KBM-7 (cell line): Measurements from ENCODE around the gene OR8G1.
A peak's percentile ranks its signal among the peaks of the same experiment; 100 is the strongest.
"Not testable (repeated sequence)": the region's sequence is repeated elsewhere in the genome, so short reads cannot be mapped to it uniquely, and the experiment has no call there.

Source experiments
- DNase-seq: peaks from one replicate; pipeline ENCODE4 v3.0.0-alpha.2; 2015
- in situ Hi-C: fragments of 300-500 bp; cut with MboI; formaldehyde crosslinking; loops from 2 replicates; pipeline ENCODE4 v1.14.3; 2020; ENCODE audit warnings: low sequenced_read_pairs, low pct_unique_long_range_greater_than_20kb, mixed read lengths

The OR8G1 gene

GRCh38 chr11:124224618-124225423, 16.1 kb upstream of the OR8G1 start:
- DNase-seq, result peak; percentile 70
- in situ Hi-C loops, result not testable (repeated sequence)

- in situ Hi-C loops, result no loop called here
- DNase-seq, result no peak
These were observed 15.4 kb upstream of the OR8G1 start for GRCh38 chr11:124225471-124225870.

- in situ Hi-C loops, result no loop called here
- DNase-seq, result no peak
These were observed 7.5 kb upstream of the OR8G1 start for GRCh38 chr11:124233376-124233775.

DNA sequence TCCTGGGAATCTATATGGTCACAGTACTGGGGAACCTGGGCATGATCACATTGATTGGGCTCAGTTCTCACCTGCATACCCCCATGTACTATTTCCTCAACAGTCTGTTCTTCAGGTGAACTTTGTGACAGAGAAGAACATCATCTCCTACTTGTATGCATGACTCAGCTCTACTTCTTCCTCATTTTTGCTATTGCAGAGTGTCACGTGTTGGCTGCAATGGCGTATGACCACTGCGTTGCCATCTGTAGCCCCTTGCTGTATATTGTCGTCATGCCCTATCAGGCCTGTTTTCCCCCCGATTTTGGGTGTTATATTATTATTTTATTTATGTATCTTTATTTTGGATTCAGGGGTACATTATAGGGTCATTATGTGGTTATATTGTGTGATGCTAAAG, 2.4 kb upstream of the OR8G1 start:
- DNase-seq, result peak; percentile 8
- in situ Hi-C loops, result no loop called here

GRCh38 chr11:124249869-124250268, 9.0 kb downstream of the OR8G1 start:
- in situ Hi-C loops, DNase-seq: not testable (repeated sequence)

DNA sequence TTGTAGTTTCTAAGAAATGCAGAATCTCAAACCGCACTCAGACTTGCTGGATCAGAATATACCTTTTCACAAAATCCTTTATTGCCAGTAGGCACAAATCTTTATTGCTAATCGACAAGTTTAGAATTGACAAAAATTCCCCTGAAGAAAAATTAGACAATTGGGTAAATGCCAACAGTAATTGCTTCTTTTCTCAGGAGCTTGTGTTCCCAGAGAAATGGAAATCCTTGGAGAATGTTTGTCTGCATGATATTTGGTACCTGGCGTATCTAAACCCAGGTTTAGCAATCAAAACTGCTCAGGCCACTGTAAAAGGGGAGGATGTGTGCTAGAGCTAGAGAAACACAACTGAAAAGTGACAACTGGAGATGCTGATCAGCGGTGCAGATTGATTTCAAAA, 15.2 kb downstream of the OR8G1 start, which contains the start of gene OR8G5:
Gene OR8G5 (plus strand): TSS at position 301 of the 400 bp plus-strand sequence. CDS start 8,556 bp downstream, outside the sequence.
- in situ Hi-C loops, result no loop called here
- DNase-seq, result no peak

DNA sequence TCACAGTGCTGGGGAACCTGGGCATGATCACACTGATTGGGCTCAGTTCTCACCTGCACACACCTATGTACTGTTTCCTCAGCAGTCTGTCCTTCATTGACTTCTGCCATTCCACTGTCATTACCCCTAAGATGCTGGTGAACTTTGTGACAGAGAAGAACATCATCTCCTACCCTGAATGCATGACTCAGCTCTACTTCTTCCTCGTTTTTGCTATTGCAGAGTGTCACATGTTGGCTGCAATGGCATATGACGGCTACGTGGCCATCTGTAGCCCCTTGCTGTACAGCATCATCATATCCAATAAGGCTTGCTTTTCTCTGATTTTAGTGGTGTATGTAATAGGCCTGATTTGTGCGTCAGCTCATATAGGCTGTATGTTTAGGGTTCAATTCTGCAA, 24.1 kb downstream of the OR8G1 start:
- in situ Hi-C loops, DNase-seq: not testable (repeated sequence)

GRCh38 chr11:124270886-124271285, 30.0 kb downstream of the OR8G1 start:
- DNase-seq, in situ Hi-C loops: not testable (repeated sequence)

- DNase-seq, result no peak
- in situ Hi-C loops, result no loop called here
These were observed 33.1 kb downstream of the OR8G1 start for GRCh38 chr11:124274000-124274399.

- DNase-seq, result peak; percentile 35
- in situ Hi-C loops, result no loop called here
These were observed 35.2 kb downstream of the OR8G1 start for GRCh38 chr11:124276081-124276480.

GRCh38 chr11:124277207-124277606, 36.3 kb downstream of the OR8G1 start:
- in situ Hi-C loops, result no loop called here
- no peak for DNase-seq

DNA sequence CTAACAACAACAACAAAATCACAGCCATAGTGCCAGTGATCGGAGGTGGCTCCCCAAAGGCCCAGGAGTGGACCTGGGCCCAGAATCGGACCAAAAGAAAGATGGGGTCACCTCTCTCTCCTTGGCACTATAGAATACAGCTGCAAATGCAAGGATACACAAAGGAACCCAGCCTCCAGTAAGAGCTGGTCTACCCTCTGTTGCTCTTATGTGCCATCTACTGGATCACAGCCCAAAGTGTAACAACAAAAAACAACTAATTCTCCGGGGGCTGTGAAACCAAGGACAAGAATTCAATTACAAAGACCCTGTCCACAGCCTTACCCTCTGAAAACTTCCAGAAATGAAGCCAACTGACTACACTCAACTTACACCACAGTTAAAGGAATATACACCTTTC, 36.9 kb downstream of the OR8G1 start:
- no peak for DNase-seq
- in situ Hi-C loops, result no loop called here

GRCh38 chr11:124278261-124278660, 37.4 kb downstream of the OR8G1 start:
- in situ Hi-C loops, result no loop called here
- DNase-seq, result no peak

- no peak for DNase-seq
- in situ Hi-C loops, result no loop called here
These were observed 44.9 kb downstream of the OR8G1 start for GRCh38 chr11:124285610-124286344.

GRCh38 chr11:124294687-124295086, 53.8 kb downstream of the OR8G1 start:
- in situ Hi-C loops, result no loop called here
- DNase-seq, result no peak

DNA sequence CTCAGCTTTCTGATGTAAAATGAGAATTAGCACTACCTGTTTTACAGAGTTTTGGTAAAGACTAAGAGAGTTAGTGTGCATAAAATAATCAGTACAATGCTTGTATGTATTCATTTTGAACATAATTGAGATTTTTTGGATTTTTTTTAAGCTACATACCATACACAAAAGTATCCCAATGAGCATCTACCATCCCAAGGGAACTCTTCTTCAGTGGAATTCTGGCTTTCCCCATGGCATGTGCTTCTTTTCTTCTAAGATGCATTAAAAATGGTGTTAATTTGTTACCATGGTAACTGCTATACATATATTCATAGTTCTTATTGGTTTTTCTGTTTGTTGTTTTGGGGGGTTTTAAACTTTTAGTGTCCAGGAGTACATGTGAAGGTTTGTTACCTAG, 55.1 kb downstream of the OR8G1 start:
- DNase-seq, result no peak
- in situ Hi-C loops, result no loop called here

GRCh38 chr11:124297921-124298320, 57.0 kb downstream of the OR8G1 start:
- no peak for DNase-seq
- in situ Hi-C loops, result no loop called here

GRCh38 chr11:124301548-124301947, 60.7 kb downstream of the OR8G1 start:
- in situ Hi-C loops, result no loop called here
- DNase-seq, result no peak

GRCh38 chr11:124302347-124303125, 61.6 kb downstream of the OR8G1 start:
- in situ Hi-C loops, result no loop called here
- no peak for DNase-seq
